MM.1S (cell line): ENCODE measurements around the gene BTBD9.

Experiments
- DNase-seq: peaks from one replicate; pipeline ENCODE4 v3.0.0-alpha.2; 2015
- H2AFZ ChIP-seq: fragments of 300-600 bp; sonication (generic); 2 replicates; pipeline ENCODE4 v1.6.0; 2016; ENCODE audit warnings: antibody characterized with exemption, low read length
- H3F3A ChIP-seq: fragments of 300-600 bp; sonication (generic); 2 replicates; pipeline ENCODE4 v1.6.1; 2016; ENCODE audit warnings: mild to moderate bottlenecking, antibody characterized with exemption, low read length, moderate library complexity, mixed read lengths; ENCODE audit not compliant: insufficient read depth
- H3K27ac ChIP-seq: fragments of 300-600 bp; sonication (generic); 2 replicates; pipeline ENCODE4 v1.5.1; 2016; ENCODE audit warnings: mild to moderate bottlenecking, low read length
- H3K27me3 ChIP-seq: fragments of 300-600 bp; sonication (generic); replicated peaks from 2 replicates; pipeline ENCODE4 v1.6.0; 2016; ENCODE audit warnings: low read length; ENCODE audit not compliant: insufficient read depth
- H3K36me3 ChIP-seq: fragments of 300-600 bp; sonication (generic); replicated peaks from 2 replicates; pipeline ENCODE4 v1.6.1; 2016; ENCODE audit warnings: mild to moderate bottlenecking, low read length, mixed read lengths; ENCODE audit not compliant: insufficient read depth
- H3K4me1 ChIP-seq: fragments of 300-600 bp; sonication (generic); 2 replicates; pipeline ENCODE4 v1.6.1; 2016; ENCODE audit warnings: low read length, mixed read lengths
- H3K4me2 ChIP-seq: fragments of 300-600 bp; sonication (generic); 2 replicates; pipeline ENCODE4 v1.6.0; 2016; ENCODE audit warnings: low read depth, low read length
- H3K4me3 ChIP-seq: fragments of 300-600 bp; sonication (generic); 2 replicates; pipeline ENCODE4 v1.5.1; 2016; ENCODE audit warnings: low read length, mixed read lengths
- H3K79me2 ChIP-seq: fragments of 300-600 bp; sonication (generic); 2 replicates; pipeline ENCODE4 v1.6.1; 2016; ENCODE audit warnings: mixed run types, low read length, mixed read lengths
- H3K9ac ChIP-seq: fragments of 300-600 bp; sonication (generic); 2 replicates; pipeline ENCODE4 v1.6.1; 2016; ENCODE audit warnings: low read length, mixed read lengths
- H3K9me2 ChIP-seq: fragments of 300-600 bp; sonication (generic); replicated peaks from 2 replicates; pipeline ENCODE4 v1.6.1; 2016; ENCODE audit warnings: mild to moderate bottlenecking, low read length, mixed read lengths; ENCODE audit not compliant: insufficient read depth
- H3K9me3 ChIP-seq: fragments of 300-600 bp; sonication (generic); replicated peaks from 2 replicates; pipeline ENCODE4 v1.6.1; 2016; ENCODE audit warnings: mild to moderate bottlenecking, low read length, mixed read lengths; ENCODE audit not compliant: insufficient read depth
- H4K20me1 ChIP-seq: fragments of 300-600 bp; sonication (generic); 2 replicates; pipeline ENCODE4 v1.6.1; 2016; ENCODE audit warnings: mild to moderate bottlenecking, low read length, moderate library complexity, mixed read lengths; ENCODE audit not compliant: insufficient read depth
- EZH2 ChIP-seq: fragments of 300-600 bp; sonication (generic); optimal IDR thresholded peaks from 2 replicates; pipeline ENCODE3; 2017; ENCODE audit warnings: low read depth, mild to moderate bottlenecking, antibody characterized with exemption, low read length, mixed read lengths
- EZH2phosphoT487 ChIP-seq: fragments of 300-600 bp; sonication (generic); IDR thresholded peaks from 2 replicates; pipeline ENCODE4 v1.6.1; 2018; ENCODE audit warnings: antibody characterized with exemption, low read length
- TF ChIP-seq, protein P1 (sequence below): fragments of 300-600 bp; sonication (generic); IDR thresholded peaks from 2 replicates; pipeline ENCODE4 v1.5.1; 2016; ENCODE audit warnings: antibody characterized with exemption, low read length, mixed read lengths

The BTBD9 gene

DNA sequence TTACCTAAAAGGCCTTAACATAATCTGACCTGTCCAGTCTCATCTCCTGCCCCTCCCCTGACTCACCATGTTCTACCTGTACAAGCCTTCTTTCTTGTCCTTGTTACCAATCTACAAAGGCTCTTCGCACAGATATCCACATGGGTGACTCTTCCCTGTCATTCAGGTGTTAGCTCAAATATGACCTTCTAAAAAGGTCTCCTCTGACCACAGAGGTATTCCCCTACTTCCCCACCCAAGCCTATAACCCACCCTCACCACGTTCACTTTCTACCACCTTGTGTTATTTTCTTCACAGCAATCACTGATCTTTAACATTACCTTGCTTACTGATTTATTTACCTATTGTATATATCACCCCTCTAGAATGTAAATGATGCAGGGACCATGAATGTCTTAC lies 96.7 kb downstream of the BTBD9 start:
- Histone ChIP-seq H3K4me1 (no peaks in the 10 kb centered on the region), H3K9me3 (no peaks in the 10 kb centered on the region), H3K27me3 (no peaks in the 10 kb centered on the region), H4K20me1 (no peaks in the 10 kb centered on the region), H3K27ac (no peak overlapping the region), H3K79me2 (no peaks in the 10 kb centered on the region), H3K36me3 (no peaks in the 10 kb centered on the region), H3F3A (no peaks in the 10 kb centered on the region), H3K4me3 (no peak overlapping the region), H3K4me2 (no peak overlapping the region), H3K9ac (no peak overlapping the region), H3K9me2 (no peaks in the 10 kb centered on the region), H2AFZ (no peak overlapping the region)
- no peak for DNase-seq
- TF ChIP-seq, protein P1, sequence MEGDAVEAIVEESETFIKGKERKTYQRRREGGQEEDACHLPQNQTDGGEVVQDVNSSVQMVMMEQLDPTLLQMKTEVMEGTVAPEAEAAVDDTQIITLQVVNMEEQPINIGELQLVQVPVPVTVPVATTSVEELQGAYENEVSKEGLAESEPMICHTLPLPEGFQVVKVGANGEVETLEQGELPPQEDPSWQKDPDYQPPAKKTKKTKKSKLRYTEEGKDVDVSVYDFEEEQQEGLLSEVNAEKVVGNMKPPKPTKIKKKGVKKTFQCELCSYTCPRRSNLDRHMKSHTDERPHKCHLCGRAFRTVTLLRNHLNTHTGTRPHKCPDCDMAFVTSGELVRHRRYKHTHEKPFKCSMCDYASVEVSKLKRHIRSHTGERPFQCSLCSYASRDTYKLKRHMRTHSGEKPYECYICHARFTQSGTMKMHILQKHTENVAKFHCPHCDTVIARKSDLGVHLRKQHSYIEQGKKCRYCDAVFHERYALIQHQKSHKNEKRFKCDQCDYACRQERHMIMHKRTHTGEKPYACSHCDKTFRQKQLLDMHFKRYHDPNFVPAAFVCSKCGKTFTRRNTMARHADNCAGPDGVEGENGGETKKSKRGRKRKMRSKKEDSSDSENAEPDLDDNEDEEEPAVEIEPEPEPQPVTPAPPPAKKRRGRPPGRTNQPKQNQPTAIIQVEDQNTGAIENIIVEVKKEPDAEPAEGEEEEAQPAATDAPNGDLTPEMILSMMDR, result no peak
- no peak for TF ChIP-seq EZH2phosphoT487
- no peak for TF ChIP-seq EZH2

DNA sequence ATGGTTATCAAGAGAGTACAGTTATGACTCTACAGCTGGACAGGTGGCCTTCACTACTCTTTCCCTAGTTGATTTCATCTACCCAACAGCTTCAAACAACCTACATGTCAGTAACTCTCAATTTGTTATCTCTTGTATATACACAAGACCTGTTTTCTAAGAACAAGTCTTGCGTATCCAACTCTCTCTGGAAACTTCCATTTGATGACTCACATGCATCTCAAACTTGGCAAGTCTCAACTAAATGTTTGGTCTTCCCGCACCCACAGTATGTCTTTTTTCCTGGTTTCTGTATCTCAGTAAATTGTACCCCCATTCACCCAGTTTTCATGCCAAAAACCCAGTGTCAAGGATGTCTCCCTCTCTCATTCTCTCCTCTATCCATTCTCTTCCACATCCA lies 97.7 kb downstream of the BTBD9 start:
- no peak overlapping the region for H3K4me2 ChIP-seq
- H3K79me2 ChIP-seq, result no peaks in the 10 kb centered on the region
- H3K9me3 ChIP-seq, result no peaks in the 10 kb centered on the region
- no peaks in the 10 kb centered on the region for H3K4me1 ChIP-seq
- H3K36me3 ChIP-seq, result no peaks in the 10 kb centered on the region
- H2AFZ ChIP-seq, result no peak overlapping the region
- no peaks in the 10 kb centered on the region for H4K20me1 ChIP-seq
- TF ChIP-seq EZH2phosphoT487, result no peak
- no peak for TF ChIP-seq EZH2
- no peaks in the 10 kb centered on the region for H3K9me2 ChIP-seq
- H3F3A ChIP-seq, result no peaks in the 10 kb centered on the region
- H3K27me3 ChIP-seq, result no peaks in the 10 kb centered on the region
- no peak overlapping the region for H3K27ac ChIP-seq
- no peak for DNase-seq
- H3K9ac ChIP-seq, result no peak overlapping the region
- H3K4me3 ChIP-seq, result no peak overlapping the region

DNA sequence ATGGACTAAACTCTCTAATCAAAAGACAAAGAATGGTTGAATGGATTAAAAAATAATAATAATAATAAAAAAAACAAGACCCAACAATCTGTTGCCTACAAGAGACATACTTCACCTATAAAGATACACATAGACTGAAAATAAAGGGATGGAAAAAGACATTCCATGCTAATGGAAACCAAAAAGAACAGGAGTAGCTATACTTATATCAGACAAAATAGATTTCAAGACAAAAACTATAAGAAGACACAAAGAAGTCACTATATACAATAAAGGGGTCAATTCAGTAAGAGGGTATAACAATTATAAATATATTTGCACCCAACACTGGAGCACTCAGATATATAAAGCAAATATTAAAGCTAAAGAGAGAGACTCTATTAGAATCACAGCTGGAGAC lies 106.7 kb downstream of the BTBD9 start:
- Histone ChIP-seq H3K36me3 (no peaks in the 10 kb centered on the region), H3K4me1 (no peaks in the 10 kb centered on the region)

DNA sequence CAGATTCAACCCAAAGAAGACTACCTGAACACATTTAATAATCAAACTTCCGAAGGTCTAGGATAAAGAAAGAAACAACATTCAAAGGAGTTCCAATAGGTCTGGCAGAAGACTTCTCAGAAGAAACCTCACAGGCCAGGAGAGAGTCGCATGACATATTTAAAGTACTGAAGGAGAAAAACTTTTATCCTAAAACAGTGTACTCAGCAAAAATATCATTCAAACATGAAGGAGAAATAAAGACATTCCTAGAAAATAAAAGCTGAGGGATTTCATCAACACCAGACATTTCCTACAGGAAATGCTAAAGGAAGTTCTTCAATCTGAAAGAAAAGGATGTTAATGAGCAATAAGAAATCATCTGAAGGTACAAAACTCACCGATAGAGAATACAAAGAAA lies 108.6 kb downstream of the BTBD9 start:
- H3K4me1 ChIP-seq, result no peaks in the 10 kb centered on the region
- no peaks in the 10 kb centered on the region for H3K36me3 ChIP-seq

More for the DNA sequence above, 106.7 kb downstream of the BTBD9 start:
- Histone ChIP-seq H4K20me1 (no peaks in the 10 kb centered on the region), H3F3A (no peaks in the 10 kb centered on the region), H3K27ac (no peak overlapping the region), H3K27me3 (no peaks in the 10 kb centered on the region), H3K9me3 (no peaks in the 10 kb centered on the region), H3K4me3 (no peak overlapping the region), H3K9me2 (no peaks in the 10 kb centered on the region), H3K79me2 (no peaks in the 10 kb centered on the region), H3K4me2 (no peak overlapping the region), H2AFZ (no peak overlapping the region), H3K9ac (no peak overlapping the region)
- DNase-seq, result no peak
- no peak for TF ChIP-seq EZH2phosphoT487
- TF ChIP-seq, protein P1, result no peak
- TF ChIP-seq EZH2, result no peak

More for the DNA sequence above, 108.6 kb downstream of the BTBD9 start:
- TF ChIP-seq EZH2, result no peak
- TF ChIP-seq, protein P1, result no peak
- no peak for TF ChIP-seq EZH2phosphoT487
- Histone ChIP-seq H4K20me1 (no peaks in the 10 kb centered on the region), H3K27me3 (no peaks in the 10 kb centered on the region), H3K79me2 (no peaks in the 10 kb centered on the region), H3K9me3 (no peaks in the 10 kb centered on the region), H3K4me2 (no peak overlapping the region), H3K9ac (no peak overlapping the region), H3K27ac (no peak overlapping the region), H3F3A (no peaks in the 10 kb centered on the region), H2AFZ (no peak overlapping the region), H3K4me3 (no peak overlapping the region), H3K9me2 (no peaks in the 10 kb centered on the region)
- DNase-seq, result no peak
